Measurements from ENCODE around the gene MTHFD1L.

- TF ChIP-seq YY1 (IDR thresholded peaks at IDR 0.05; ENCODE audit: insufficient read depth, insufficient read length) (no peak), ZNF274 (IDR thresholded peaks at IDR 0.05; ENCODE audit: low read depth, low read length) (no peak)
Observed at GRCh38 chr6:150999107-150999506, 133.6 kb downstream of the MTHFD1L start.

All from NT2/D1 (cell line).